ENCODE results near the gene LASP1NB.

The LASP1NB gene

DNA sequence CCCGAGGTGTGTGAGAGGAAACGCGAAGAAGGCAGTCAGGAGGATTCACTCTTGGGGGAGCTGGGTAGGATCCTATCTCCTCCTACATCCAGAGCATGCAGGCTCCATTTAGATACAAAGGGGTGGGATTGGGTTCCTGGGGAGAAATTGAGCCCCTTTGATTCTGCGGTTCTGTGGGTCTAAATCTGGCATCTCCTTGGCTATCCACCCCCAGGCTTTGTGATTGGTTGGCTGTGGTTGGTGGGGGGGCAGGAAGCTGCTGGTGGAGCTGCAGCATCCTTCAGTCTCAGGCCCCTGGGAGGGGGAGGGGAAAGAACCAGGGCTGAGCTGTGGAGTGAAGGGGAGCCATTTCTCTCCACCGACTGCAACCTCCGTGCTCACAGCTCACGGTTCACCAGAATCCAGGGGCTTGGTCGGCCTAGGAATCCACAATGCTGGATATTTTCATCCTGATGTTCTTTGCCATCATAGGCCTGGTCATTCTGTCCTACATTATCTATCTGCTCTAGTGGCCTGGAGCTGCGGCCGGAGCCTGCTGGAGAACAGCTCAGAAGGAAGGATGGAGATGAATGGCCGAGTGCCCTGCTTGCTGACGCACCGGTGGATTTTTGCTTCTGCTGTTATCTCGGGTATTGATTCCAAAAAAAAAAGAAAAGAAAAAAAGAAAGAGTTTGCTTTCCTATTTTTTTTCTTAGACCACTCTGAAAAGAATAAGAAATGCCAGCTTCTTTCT, at the start of gene LASP1NB:
Gene LASP1NB, plus strand, starts transcription at position 352 of the 733 bp plus-strand sequence.
- DNase-seq (ENCODE audit: extremely low read depth in 1 of 2, low read depth in 1 of 2) = no peak

DNA sequence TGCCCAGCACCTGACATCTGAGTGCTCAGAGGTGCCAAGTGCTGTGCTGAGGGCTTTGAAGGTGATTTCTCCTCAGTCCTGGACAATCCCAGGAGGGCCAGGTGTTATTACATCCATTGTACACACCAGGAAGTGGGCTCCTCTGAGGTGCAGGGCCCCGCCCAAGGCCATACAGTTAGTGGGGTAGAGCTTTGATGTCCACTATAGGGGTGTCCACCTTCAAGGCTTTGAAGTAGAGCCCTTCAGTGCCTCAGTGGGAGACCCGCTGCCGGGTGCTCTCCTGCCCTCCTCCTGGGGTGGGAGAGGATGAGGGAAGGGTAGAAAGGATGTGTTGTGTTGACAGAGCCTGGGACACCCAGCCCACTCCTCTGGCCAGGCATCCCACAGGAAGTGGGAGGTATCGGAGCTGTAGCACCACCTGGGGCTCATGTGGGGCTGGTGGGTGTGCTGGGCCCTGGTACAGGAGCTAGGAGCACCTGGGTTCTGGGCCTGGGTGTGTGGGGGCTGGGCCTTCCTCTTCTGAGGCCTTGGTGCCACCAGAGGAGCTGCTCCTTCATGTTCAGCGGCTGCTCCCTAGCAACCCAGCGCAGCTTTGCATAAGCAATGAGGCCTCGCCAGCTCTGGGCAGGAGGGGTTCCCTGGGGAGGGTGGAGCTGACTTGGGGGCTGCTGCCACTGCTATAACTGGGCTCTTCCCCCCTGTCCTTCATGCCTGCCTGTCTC, 48.1 kb upstream of the LASP1NB start:
- no peak for DNase-seq (ENCODE audit: extremely low read depth in 1 of 2, low read depth in 1 of 2)

GRCh38 chr17:38879878-38880665, 45.3 kb upstream of the LASP1NB start:
- no peak for DNase-seq (ENCODE audit: extremely low read depth in 1 of 2, low read depth in 1 of 2)

GRCh38 chr17:38881600-38882191, 43.7 kb upstream of the LASP1NB start:
- no peak for DNase-seq (ENCODE audit: extremely low read depth in 1 of 2, low read depth in 1 of 2)

GRCh38 chr17:38882870-38883269, 42.5 kb upstream of the LASP1NB start:
- no peak for DNase-seq (ENCODE audit: extremely low read depth in 1 of 2, low read depth in 1 of 2)

DNA sequence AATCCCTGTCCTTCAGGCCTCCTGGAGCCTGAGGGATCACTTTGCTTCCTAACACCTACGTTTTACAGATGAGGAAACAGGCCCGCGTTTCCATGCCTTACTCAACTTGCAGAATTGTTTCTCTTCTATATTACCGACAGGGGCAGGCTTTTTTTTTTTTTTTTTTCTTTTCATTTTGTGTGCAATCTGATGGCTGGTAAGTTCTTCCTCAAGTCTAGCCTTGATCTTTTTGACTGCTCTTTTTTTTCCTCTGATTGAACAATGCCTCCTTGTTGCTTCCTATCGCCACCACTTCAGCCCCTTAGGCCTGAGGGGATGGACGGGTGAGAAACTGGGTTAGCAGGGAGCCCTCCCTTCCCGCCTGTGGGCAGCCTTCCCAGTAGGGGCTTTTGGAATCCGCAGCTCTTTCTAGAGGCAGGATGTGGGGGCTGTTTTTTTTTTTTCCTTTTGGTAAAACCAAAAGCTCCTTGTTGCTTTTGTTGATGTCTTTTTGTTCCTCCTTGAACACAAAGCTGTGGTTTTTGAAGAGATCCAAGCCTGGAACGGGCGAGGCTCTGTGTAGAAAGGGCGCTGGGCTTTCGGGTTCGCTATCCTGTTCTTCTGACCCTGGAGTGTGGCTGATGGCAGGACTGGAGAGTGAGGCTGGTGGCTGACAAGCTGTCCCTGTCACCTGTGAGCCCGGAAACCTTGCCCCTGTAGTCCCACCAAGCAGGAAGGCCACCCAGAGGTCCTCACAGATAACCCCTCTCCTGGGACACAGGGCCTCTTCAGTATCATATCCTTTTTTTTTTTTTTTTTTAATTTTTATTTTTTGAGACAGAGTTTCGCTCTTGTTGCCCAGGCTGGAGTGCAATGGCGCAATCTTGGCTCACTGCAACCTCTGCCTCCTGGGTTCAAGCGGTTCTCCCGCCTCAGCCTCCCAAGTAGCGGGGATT, 41.6 kb upstream of the LASP1NB start:
- no peak for DNase-seq (ENCODE audit: extremely low read depth in 1 of 2, low read depth in 1 of 2)

- DNase-seq (ENCODE audit: extremely low read depth in 1 of 2, low read depth in 1 of 2) = no peak
Observed at GRCh38 chr17:38885044-38885727, 40.2 kb upstream of the LASP1NB start.

DNA sequence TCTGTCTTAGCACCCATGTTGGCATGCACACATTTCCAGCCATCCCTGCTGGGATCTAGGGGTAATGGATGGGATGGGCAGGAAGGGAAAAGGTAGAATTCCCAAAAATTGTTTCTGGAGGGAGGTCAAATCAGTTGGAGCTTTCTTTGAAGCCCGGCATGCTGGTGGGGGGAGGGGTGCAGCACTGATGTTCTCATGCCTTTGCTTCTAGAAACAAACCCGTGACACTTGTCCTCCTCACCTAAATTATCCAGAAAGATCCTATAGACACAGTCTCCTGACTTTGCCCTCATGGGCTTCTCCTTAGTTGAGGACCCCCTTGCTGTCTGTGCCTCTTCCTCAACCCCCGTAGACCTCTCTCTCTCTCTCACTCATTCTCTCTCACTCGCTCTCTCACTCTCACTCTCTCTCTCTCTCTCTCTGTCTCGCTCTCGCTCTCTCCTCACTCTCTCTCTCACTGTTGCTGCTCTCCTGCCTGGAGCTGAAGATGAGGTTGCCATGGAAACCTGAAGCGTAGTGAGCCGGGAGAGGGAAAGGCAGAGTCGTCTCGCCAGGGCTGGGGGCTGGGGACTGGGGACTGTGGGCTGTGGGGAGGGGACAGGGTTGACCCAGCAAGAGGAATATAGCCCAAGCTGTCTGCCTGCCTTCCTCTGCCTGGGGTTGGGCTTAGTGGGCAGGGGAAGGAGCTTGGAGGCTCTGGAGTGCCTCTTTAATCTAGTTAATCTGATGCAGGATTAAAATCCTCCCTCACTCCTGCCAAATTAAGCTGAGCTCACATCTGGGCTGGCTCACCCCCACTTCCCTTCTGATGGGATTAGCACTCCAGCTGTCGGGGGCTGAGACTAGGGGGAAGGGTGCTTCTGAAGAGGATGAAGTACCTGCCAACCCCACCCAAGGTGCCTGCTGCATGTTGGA, 39.4 kb upstream of the LASP1NB start:
- DNase-seq (ENCODE audit: extremely low read depth in 1 of 2, low read depth in 1 of 2) = no peak

DNA sequence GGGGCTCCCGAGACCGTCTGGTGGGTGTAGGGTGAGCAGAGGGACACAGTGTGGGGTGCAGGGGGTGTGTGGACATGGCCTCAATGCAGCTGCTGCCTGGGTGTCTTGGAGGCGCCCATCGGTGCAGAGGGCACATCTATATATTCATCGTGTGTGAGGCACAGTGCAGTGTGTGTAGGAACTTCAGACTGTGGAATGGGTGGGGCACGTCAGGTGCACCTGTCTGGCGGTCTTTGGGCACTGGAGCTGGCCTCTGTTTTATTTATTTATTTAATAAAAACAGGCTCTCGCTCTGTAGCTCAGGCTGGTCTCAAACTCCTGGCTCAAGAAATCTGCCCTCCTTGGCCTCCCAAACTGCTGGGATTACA, 38.8 kb upstream of the LASP1NB start:
- DNase-seq (ENCODE audit: extremely low read depth in 1 of 2, low read depth in 1 of 2) = no peak

- no peak for DNase-seq (ENCODE audit: extremely low read depth in 1 of 2, low read depth in 1 of 2)
Observed at GRCh38 chr17:38888842-38889241, 36.6 kb upstream of the LASP1NB start.

GRCh38 chr17:38889745-38890409, 35.5 kb upstream of the LASP1NB start:
- no peak for DNase-seq (ENCODE audit: extremely low read depth in 1 of 2, low read depth in 1 of 2)

DNA sequence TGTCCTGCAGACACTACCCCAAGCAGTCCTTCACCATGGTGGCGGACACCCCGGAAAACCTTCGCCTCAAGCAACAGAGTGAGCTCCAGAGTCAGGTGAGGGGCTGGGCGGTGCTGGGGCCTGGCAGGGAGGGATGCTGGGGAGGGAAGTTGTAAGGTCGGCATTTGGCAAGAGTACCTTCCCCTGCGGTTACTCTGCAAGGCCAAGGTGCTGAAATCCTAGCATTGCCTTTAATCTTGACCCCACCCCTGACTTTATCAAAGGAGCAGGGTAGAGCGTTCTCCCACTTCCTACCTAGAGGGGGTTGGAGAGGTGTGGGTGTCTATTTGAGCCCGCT, 35.0 kb upstream of the LASP1NB start:
- no peak for DNase-seq (ENCODE audit: extremely low read depth in 1 of 2, low read depth in 1 of 2)

GRCh38 chr17:38891441-38891840, 34.0 kb upstream of the LASP1NB start:
- DNase-seq (ENCODE audit: extremely low read depth in 1 of 2, low read depth in 1 of 2) = no peak

DNA sequence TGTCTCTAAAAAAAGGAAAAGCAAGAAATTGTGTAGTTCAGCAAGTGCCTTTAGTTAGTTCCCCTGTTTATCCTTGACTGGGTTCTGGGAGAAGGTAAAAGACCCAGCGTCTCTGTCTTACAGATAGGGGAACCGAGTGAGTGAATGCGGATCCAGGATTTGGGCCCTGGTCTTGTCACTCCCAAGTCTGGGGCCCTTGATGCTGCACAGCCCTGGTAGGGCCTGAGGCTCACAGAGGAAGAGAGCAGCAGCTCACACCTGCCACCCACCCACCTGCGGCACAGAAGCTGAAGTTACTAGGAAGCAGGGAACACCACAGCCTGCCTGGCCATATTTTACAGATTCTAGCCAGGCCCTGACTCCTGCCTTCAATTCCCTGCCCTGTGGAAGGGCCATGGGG, 33.3 kb upstream of the LASP1NB start:
- no peak for DNase-seq (ENCODE audit: extremely low read depth in 1 of 2, low read depth in 1 of 2)

- no peak for DNase-seq (ENCODE audit: extremely low read depth in 1 of 2, low read depth in 1 of 2)
Observed at GRCh38 chr17:38892620-38893019, 32.8 kb upstream of the LASP1NB start.

DNA sequence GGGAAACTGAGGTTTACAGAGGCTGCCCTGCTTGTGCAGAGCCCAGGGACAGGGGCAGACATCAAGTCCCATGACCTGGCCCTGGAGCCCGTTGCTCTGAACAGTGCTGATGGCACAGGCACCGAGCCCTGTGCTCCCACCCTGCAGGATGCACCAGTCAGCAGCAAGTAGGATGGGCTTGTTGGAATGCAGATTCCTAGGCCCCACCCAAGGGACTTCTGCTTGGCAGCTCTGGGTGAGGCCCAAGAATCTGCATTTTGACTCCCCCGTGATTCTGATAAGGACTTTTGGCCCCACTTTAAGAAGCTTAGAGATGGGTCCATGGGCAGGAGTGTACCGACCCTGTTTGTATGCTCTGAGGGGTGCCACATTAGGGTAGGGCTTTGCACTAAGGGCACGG, 32.3 kb upstream of the LASP1NB start:
- no peak for DNase-seq (ENCODE audit: extremely low read depth in 1 of 2, low read depth in 1 of 2)

DNA sequence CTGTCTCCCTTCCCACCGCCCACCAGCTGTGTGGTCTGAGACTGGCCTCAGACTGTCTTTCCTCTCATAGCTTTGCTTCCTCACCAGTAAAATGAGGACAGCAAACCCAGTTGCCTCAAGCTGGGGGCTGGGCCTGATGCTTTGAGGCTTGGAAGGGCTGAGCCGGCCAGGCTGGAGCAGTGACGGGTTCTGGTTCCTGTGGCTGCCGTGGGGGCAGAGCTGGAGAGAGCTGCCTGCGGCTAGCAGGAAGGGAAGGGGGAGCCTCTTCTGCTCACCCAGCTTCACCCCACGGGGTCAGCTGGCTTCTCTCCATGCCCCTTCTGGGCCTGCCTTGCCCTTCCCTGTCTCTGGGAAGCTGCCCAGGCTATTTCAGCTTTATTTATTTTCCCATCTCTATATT, 31.8 kb upstream of the LASP1NB start:
- no peak for DNase-seq (ENCODE audit: extremely low read depth in 1 of 2, low read depth in 1 of 2)

DNA sequence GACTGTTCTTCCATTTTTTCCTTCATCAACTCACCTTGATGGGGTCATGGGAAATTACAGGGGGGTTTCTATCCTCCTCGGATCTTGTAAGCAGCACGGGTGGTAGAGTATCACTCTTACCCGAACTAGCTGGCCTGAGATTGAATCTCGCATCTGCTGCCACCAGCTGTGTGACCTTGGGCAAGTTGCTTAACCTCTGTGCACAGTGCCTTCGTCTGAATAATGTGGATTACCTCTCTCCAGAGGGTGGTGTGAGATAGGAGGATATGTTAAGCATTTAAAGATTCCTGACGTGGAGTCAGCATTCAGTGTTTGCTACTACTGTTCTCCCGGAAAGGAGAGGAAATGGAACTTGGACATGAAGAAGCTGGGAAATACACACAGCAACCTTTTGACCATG, 31.1 kb upstream of the LASP1NB start:
- no peak for DNase-seq (ENCODE audit: extremely low read depth in 1 of 2, low read depth in 1 of 2)

All from activated CD8-positive, alpha-beta memory T cell treated with anti-CD3 and anti-CD28 coated beads for 1 hour (primary cell).